ENCODE results near the gene TDP1. TPM values are rescaled to one million over a fixed set of nuclear protein-coding genes. Genes with fewer than 3 reads are reported as not detected.
"Not testable (repeated sequence)": the region's sequence is repeated elsewhere in the genome, so short reads cannot be mapped to it uniquely, and the experiment has no call there.

Gene TDP1
- total RNA-seq, 1 donor from 2014 or later: 10.8 TPM

- Histone ChIP-seq H3K36me3 (no peaks in the 10 kb centered on the region), H3K27me3 (no peaks in the 10 kb centered on the region), H3K4me3 (no peak overlapping the region), H3K27ac (no peak overlapping the region), H3K9me3 (no peaks in the 10 kb centered on the region), H3K4me1 (no peaks in the 10 kb centered on the region)
- intact Hi-C loops (cut with DNase I): no loop called here
- DNase-seq (ENCODE audit: extremely low spot score in 2 of 2): no peak
- TF ChIP-seq, protein P1, sequence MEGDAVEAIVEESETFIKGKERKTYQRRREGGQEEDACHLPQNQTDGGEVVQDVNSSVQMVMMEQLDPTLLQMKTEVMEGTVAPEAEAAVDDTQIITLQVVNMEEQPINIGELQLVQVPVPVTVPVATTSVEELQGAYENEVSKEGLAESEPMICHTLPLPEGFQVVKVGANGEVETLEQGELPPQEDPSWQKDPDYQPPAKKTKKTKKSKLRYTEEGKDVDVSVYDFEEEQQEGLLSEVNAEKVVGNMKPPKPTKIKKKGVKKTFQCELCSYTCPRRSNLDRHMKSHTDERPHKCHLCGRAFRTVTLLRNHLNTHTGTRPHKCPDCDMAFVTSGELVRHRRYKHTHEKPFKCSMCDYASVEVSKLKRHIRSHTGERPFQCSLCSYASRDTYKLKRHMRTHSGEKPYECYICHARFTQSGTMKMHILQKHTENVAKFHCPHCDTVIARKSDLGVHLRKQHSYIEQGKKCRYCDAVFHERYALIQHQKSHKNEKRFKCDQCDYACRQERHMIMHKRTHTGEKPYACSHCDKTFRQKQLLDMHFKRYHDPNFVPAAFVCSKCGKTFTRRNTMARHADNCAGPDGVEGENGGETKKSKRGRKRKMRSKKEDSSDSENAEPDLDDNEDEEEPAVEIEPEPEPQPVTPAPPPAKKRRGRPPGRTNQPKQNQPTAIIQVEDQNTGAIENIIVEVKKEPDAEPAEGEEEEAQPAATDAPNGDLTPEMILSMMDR (IDR thresholded peaks at IDR 0.05): no peak
- no peak for TF ChIP-seq POLR2AphosphoS5 (IDR thresholded peaks at IDR 0.05; ENCODE audit: insufficient read depth in 1 of 2, low read depth in 1 of 2)
- TF ChIP-seq POLR2A (IDR thresholded peaks at IDR 0.05): no peak
Observed at GRCh38 chr14:90072350-90072749, 116.6 kb downstream of the TDP1 start.

DNA sequence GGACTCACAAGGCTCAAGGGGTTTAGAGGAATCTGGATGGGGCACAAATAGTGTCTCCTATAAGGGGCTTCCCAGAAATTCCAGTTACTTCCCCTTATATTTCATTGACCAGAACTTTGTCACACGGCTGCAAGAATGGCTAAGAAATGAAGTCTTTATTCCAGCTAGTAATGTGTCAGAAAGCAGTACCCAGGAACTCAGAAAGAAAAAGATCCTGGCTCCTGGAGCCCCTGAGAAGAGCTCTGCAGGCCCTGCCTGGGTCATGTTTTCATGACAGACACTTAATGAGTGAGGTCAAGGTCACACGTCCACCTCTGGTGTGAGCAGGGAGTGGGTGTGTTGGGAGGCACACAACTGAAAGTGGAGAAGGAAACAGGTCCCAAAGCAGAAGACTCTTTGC is 123.8 kb downstream of the TDP1 start:
- TF ChIP-seq POLR2AphosphoS5 (IDR thresholded peaks at IDR 0.05; ENCODE audit: insufficient read depth in 1 of 2, low read depth in 1 of 2): no peak
- no peak for TF ChIP-seq POLR2A (IDR thresholded peaks at IDR 0.05)
- TF ChIP-seq, protein P1 (IDR thresholded peaks at IDR 0.05): no peak
- DNase-seq (ENCODE audit: extremely low spot score in 2 of 2): no peak
- no peaks in the 10 kb centered on the region for H3K27me3 ChIP-seq
- H3K36me3 ChIP-seq: no peaks in the 10 kb centered on the region
- H3K9me3 ChIP-seq: no peaks in the 10 kb centered on the region
- no peak overlapping the region for H3K27ac ChIP-seq
- H3K4me3 ChIP-seq: no peak overlapping the region
- H3K4me1 ChIP-seq: no peaks in the 10 kb centered on the region
- intact Hi-C loops (cut with DNase I): no loop called here

GRCh38 chr14:90087433-90087832 is 131.7 kb downstream of the TDP1 start:
- Histone ChIP-seq H3K27ac (no peak overlapping the region), H3K36me3 (no peaks in the 10 kb centered on the region), H3K27me3 (no peaks in the 10 kb centered on the region), H3K4me3 (no peak overlapping the region), H3K4me1 (peaks cover 4% of the 10 kb centered on the region), H3K9me3 (no peaks in the 10 kb centered on the region)
- intact Hi-C loops (cut with DNase I): no loop called here
- TF ChIP-seq, protein P1 (IDR thresholded peaks at IDR 0.05): no peak
- DNase-seq (ENCODE audit: extremely low spot score in 2 of 2): peak in 1 of 2 donors; percentile 76

DNA sequence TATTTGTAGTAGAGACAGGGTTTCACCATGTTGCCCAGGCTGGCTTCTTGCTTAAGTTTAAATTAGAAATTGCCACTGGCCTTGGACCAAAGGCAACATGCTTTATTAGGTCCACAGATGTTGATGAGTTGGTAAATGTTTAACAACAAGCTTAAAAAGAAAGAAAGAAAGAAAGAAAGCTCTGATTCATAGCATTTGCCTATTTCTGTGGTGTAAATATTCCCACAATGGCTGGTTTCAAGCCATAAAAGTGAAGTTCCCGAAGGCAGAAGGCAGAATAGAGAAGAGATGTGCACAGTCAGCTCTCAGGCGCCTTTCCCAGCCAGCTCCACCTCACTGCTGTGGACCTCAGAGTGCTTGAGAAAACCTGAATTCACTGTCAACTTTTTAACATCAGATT is 132.4 kb downstream of the TDP1 start:
- Histone ChIP-seq H3K27me3 (no peaks in the 10 kb centered on the region), H3K9me3 (no peaks in the 10 kb centered on the region), H3K4me3 (no peak overlapping the region), H3K27ac (no peak overlapping the region), H3K4me1 (peaks cover 4% of the 10 kb centered on the region), H3K36me3 (no peaks in the 10 kb centered on the region)
- no peak for TF ChIP-seq POLR2AphosphoS5 (IDR thresholded peaks at IDR 0.05; ENCODE audit: insufficient read depth in 1 of 2, low read depth in 1 of 2)
- no peak for TF ChIP-seq POLR2A (IDR thresholded peaks at IDR 0.05)
- TF ChIP-seq, protein P1 (IDR thresholded peaks at IDR 0.05): no peak
- intact Hi-C loops (cut with DNase I): no loop called here
- no peak for DNase-seq (ENCODE audit: extremely low spot score in 2 of 2)

- intact Hi-C loops (cut with DNase I); H3K4me1 ChIP-seq; H3K27ac ChIP-seq; H3K4me3 ChIP-seq; H3K9me3 ChIP-seq; H3K36me3 ChIP-seq; H3K27me3 ChIP-seq: not testable (repeated sequence)
- DNase-seq (ENCODE audit: extremely low spot score in 2 of 2): peak in 1 of 2 donors; percentile 27
Observed at GRCh38 chr14:90089486-90089885, 133.8 kb downstream of the TDP1 start.

DNA sequence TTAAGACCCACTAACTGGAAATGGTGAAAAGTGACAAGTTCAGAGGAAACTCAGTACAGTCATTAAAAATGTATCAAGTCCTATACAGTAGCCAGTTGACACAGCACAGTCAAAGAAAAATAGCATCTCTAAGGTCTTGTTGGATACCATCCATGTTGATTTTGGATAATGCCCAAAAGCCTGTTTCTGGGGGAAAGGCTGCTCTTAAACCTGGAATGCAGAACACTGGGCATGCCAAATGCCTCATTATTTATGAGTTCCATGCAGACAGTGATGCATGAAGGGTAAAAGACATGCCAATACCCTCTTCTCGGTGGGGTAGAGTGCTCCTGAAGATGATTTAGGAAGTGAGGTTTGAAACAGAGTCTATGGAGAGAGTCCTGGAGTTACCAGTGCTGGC is 135.7 kb downstream of the TDP1 start:
- H3K27ac ChIP-seq: no peak overlapping the region
- TF ChIP-seq POLR2AphosphoS5 (IDR thresholded peaks at IDR 0.05; ENCODE audit: insufficient read depth in 1 of 2, low read depth in 1 of 2) (no peak), POLR2A (IDR thresholded peaks at IDR 0.05) (no peak)
- TF ChIP-seq, protein P1 (IDR thresholded peaks at IDR 0.05): no peak
- intact Hi-C loops (cut with DNase I): no loop called here
- H3K27me3 ChIP-seq: no peaks in the 10 kb centered on the region
- H3K36me3 ChIP-seq: no peaks in the 10 kb centered on the region
- H3K4me1 ChIP-seq: peaks cover 4% of the 10 kb centered on the region
- no peak overlapping the region for H3K4me3 ChIP-seq
- no peaks in the 10 kb centered on the region for H3K9me3 ChIP-seq
- peak in 1 of 2 donors; percentile 14 for DNase-seq (ENCODE audit: extremely low spot score in 2 of 2)

Data from vagina (tissue), 2 donors.